Activated naive CD4-positive, alpha-beta T cell treated with anti-CD3 and anti-CD28 coated beads, Interleukin-2, amount 50 U/mL, for 24 hours (primary cell): ENCODE data around the gene MZT2B.
"Not testable (repeated sequence)": the region's sequence is repeated elsewhere in the genome, so short reads cannot be mapped to it uniquely, and the experiment has no call there.

Experiments used
- H3K27ac Mint-ChIP-seq: one replicate; pipeline ENCODE4 v1.8.0; 2021; ENCODE audit warnings: mild to moderate bottlenecking, mixed read lengths
- H3K27me3 Mint-ChIP-seq: one replicate; pipeline ENCODE4 v1.8.0; 2021; ENCODE audit warnings: mixed read lengths
- H3K36me3 Mint-ChIP-seq: one replicate; pipeline ENCODE4 v1.8.0; 2021; ENCODE audit warnings: mixed read lengths
- H3K4me1 Mint-ChIP-seq: one replicate; pipeline ENCODE4 v1.8.0; 2021; ENCODE audit warnings: mixed read lengths
- H3K4me3 Mint-ChIP-seq: one replicate; pipeline ENCODE4 v1.8.0; 2021; ENCODE audit warnings: mild to moderate bottlenecking, mixed read lengths
- H3K9me3 Mint-ChIP-seq: one replicate; pipeline ENCODE4 v1.8.0; 2021; ENCODE audit warnings: mixed read lengths

MZT2B gene

DNA sequence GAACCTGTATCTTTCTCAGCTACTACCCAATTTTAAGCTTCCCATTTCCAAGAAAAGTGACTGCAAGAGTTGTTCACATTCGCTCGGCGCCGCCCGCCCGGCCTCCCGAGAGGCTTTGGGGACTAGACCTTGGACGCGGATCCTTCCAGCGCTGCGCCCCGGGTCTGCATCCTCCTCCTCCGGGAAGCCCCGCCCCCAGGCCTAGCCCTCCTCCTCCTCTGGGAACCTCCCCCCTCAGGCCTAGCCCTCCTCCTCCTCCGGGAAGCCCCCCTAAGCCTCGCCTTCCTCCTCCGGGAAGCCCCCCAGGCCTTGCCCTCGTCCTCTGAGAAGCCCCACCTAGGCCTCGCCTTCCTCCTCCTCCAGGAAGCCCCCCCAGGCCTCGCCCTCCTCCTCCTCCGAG lies 45.9 kb downstream of the MZT2B start:
- H3K36me3 Mint-ChIP-seq, H3K4me3 Mint-ChIP-seq, H3K9me3 Mint-ChIP-seq, H3K27me3 Mint-ChIP-seq, H3K4me1 Mint-ChIP-seq, H3K27ac Mint-ChIP-seq: not testable (repeated sequence)

DNA sequence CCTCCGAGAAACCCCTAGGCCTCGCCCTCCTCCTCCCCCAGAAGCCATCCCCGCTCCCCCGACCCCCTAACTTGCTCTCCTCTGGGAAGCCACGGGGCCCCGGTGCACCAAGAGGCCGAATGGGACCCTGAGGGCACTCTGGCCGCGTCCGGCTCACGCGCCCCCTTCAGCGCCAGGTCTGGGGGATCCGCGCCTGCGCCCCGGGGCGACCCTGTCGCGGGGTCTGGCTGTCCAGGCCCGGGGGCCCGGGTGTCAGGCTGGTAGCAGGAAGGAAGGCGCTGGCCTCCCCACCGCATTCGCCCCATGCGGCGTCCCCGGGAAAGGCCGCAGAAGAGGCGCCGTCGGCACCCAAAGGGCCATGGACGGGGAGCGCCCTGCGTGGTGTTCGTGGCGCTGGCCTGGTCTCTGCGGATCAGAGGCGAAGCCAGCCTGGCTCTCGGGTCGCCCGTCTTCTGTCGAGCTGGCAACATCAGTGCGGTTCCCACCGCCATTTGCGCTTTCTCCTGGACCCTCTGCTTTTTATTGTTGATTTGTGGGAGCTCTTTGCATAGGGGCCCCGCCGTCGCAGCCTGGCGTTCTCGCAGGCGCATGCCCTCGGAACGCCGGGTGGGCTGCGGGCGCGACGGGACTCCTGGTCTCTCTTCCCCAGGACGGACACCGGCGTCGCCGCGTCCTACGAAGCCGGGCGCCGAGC lies 46.6 kb downstream of the MZT2B start:
- not testable (repeated sequence) for H3K9me3 Mint-ChIP-seq, H3K27me3 Mint-ChIP-seq

DNA sequence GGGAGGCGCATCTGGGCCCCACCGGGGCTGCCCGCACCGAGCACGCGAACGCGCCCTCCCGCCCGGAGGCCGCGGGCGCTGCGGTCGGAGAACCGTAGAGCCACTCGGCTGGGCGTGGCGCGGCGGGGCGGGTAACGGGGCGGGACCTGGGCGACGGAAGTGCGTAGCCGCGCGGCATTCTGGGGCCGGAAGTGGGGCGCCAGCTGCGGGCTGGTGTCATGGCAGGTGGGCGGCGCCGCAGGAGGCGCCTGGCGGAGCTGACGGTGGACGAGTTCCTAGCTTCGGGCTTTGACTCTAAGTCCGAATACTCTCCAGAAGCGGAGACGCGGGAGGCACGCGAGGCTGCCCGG lies 47.1 kb downstream of the MZT2B start:
- not testable (repeated sequence) for H3K4me3 Mint-ChIP-seq, H3K9me3 Mint-ChIP-seq, H3K36me3 Mint-ChIP-seq, H3K4me1 Mint-ChIP-seq, H3K27me3 Mint-ChIP-seq, H3K27ac Mint-ChIP-seq

More for the DNA sequence above, 46.6 kb downstream of the MZT2B start:
- not testable (repeated sequence) for H3K4me1 Mint-ChIP-seq, H3K4me3 Mint-ChIP-seq, H3K27ac Mint-ChIP-seq, H3K36me3 Mint-ChIP-seq

DNA sequence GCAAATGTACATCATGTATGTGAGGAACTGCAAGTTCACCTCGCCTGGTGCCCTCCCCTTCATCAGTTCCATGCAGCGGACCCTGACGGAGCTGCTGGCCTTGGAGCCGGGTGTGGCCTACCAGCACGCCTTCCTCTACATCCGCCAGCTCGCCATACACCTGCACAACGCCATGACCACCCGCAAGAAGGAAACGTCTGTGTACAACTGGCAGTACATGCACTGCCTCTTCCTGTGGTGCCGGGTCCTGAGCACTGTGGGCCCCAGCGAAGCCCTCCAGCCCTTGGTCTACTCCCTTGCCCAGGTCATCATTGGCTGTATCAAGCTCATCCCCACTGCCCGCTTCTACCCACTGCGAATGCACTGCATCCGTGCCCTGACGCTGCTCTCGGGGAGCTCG lies 48.3 kb downstream of the MZT2B start:
- not testable (repeated sequence) for H3K27ac Mint-ChIP-seq, H3K36me3 Mint-ChIP-seq, H3K9me3 Mint-ChIP-seq, H3K4me3 Mint-ChIP-seq, H3K4me1 Mint-ChIP-seq, H3K27me3 Mint-ChIP-seq

DNA sequence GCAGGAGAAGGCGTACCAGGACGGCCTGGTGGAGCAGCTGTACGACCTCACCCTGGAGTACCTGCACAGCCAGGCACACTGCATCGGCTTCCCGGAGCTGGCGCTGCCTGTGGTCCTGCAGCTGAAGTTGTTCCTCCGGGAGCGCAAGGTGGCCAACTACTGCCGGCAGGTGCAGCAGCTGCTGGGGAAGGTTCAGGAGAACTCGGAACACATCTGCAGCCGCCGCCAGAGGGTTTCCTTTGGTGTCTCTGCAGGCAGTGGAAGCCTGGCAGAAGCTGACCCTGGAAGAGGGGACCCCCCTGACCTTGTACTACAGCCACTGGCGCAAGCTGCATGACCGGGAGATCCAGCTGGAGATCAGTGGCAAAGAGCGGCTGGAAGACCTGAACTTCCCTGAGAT lies 48.8 kb downstream of the MZT2B start:
- H3K27ac Mint-ChIP-seq, H3K4me1 Mint-ChIP-seq, H3K4me3 Mint-ChIP-seq, H3K27me3 Mint-ChIP-seq, H3K9me3 Mint-ChIP-seq, H3K36me3 Mint-ChIP-seq: not testable (repeated sequence)

DNA sequence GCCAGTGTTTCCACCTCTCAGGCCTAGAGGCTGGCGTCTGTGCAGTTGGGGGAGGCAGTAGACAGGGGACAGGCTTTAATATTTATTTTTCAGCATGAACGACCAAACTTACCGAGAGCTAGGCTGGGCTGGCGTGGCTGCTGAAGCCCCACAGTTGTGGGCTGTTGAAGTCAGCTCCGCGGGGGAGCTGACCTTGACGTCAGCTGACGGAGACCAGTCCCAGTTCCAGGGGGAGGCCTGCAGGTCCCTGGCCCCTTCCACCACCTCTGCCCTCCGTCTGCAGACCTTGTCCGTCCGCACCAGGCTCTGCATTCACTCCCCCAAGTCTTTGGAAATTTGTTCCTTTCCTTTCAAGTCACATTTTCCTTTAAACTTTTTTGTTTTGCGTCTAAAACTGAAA lies 49.6 kb downstream of the MZT2B start:
- no peak overlapping the region for H3K27ac Mint-ChIP-seq
- peaks cover 5% of the 10 kb centered on the region for H3K27me3 Mint-ChIP-seq
- H3K36me3 Mint-ChIP-seq = no peaks in the 10 kb centered on the region
- no peaks in the 10 kb centered on the region for H3K4me1 Mint-ChIP-seq
- no peaks in the 10 kb centered on the region for H3K9me3 Mint-ChIP-seq
- no peak overlapping the region for H3K4me3 Mint-ChIP-seq

DNA sequence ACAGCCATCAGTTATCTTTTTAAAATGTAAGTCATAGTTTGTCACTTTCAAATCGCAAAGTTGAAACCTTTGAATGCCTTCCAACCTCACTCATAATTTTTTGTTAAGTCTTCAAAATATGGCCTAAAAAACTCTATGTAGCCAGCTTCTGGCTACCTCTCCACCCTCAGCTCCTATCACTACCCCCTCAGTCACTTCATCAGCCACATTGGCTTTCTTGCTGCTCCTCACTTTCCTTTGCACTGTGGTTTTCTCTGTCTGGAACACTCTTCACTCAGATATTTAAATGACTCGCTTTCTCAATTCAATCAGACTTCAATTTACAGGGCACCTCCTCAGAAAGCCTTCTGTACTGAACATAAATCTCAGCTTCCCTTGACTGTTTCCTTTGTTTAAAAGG lies 51.0 kb downstream of the MZT2B start:
- not testable (repeated sequence) for H3K36me3 Mint-ChIP-seq, H3K9me3 Mint-ChIP-seq, H3K4me3 Mint-ChIP-seq, H3K27ac Mint-ChIP-seq, H3K27me3 Mint-ChIP-seq, H3K4me1 Mint-ChIP-seq

DNA sequence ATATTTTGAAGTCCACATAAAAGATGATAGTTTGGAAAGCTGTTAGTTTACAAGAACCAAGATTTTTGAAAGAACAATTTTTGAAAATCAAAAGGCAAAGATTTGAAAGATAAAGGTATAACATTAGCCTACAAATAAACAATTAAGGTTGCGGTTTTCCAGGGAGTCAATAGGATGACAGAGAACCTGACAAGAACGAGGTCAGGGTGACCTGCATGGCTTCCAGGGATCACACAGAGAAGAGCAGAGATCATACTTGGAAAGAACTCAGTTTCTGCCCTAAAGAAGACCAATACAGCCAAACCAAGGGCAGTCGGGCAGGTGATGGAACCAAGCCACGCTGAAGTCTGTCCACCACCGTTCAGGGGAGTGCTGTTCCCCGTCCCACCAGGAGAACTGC lies 57.5 kb downstream of the MZT2B start:
- not testable (repeated sequence) for H3K4me1 Mint-ChIP-seq, H3K27me3 Mint-ChIP-seq, H3K4me3 Mint-ChIP-seq, H3K27ac Mint-ChIP-seq, H3K36me3 Mint-ChIP-seq, H3K9me3 Mint-ChIP-seq
